Measurements from ENCODE around the gene MROH9.

DNA sequence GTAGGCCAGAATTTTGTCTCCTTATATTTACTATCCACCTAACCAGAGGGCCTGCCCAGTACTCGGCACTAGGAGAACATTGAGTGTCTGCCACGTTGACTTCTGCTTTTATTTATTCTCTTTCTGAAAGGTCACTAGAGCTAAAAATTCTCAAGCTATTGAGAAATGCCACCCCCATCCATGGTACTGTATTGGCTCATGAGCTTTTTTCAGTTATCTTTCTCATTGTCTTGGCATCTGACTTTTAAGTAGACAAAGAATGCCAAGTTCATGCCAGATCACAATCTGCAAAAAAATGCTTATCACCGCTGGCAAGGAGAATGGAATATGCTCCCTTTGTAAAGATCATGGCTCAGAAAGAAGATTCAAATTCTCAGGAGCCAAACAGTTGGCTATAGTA, 49.8 kb upstream of the MROH9 start:
- TF ChIP-seq, protein P1, sequence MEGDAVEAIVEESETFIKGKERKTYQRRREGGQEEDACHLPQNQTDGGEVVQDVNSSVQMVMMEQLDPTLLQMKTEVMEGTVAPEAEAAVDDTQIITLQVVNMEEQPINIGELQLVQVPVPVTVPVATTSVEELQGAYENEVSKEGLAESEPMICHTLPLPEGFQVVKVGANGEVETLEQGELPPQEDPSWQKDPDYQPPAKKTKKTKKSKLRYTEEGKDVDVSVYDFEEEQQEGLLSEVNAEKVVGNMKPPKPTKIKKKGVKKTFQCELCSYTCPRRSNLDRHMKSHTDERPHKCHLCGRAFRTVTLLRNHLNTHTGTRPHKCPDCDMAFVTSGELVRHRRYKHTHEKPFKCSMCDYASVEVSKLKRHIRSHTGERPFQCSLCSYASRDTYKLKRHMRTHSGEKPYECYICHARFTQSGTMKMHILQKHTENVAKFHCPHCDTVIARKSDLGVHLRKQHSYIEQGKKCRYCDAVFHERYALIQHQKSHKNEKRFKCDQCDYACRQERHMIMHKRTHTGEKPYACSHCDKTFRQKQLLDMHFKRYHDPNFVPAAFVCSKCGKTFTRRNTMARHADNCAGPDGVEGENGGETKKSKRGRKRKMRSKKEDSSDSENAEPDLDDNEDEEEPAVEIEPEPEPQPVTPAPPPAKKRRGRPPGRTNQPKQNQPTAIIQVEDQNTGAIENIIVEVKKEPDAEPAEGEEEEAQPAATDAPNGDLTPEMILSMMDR (IDR thresholded peaks at IDR 0.05) = no peak
- TF ChIP-seq POLR2A (IDR thresholded peaks at IDR 0.05) (no peak), EP300 (IDR thresholded peaks at IDR 0.05) (no peak), POLR2AphosphoS5 (IDR thresholded peaks at IDR 0.05) (no peak)

Measured in suprapubic skin (tissue), 4 donors.